Ovary (tissue), 9 donors: ENCODE data around the gene BANK1. TPM values are rescaled to one million over a fixed set of nuclear protein-coding genes. Genes with fewer than 3 reads are reported as not detected.

Experiments
- DNase-seq, 5 donors: peaks; one replicate each; pipeline ENCODE4 v3.0.0-alpha.2; 2019 to 2020
- H3K27ac ChIP-seq, 2 donors: fragments of 200-600 bp; one replicate each; pipeline versions ENCODE4 v1.5.1 to v1.8.0; 2019 to 2022
- H3K27me3 ChIP-seq: fragments of 200-600 bp; one replicate; pipeline ENCODE4 v1.8.0; 2022
- H3K36me3 ChIP-seq: fragments of 200-600 bp; sonication (generic); one replicate; pipeline ENCODE4 v1.5.1; 2019
- H3K4me1 ChIP-seq: one replicate; pipeline ENCODE4 v1.8.1; 2013; ENCODE audit warnings: mild to moderate bottlenecking, moderate library complexity; ENCODE audit not compliant: insufficient read depth
- H3K4me3 ChIP-seq: fragments of 200-600 bp; sonication (generic); one replicate; pipeline ENCODE4 v1.5.1; 2017
- H3K9me3 ChIP-seq, 2 donors: fragments of 200-600 bp in 1 of 2; sonication (generic) in 1 of 2; one replicate each; pipeline versions ENCODE4 v1.5.1 to v1.8.1; 2013 to 2019; ENCODE audit warnings: mild to moderate bottlenecking in 1 of 2, moderate library complexity in 1 of 2
- CTCF ChIP-seq, 3 donors: fragments of 450-650 bp in 2 of 3; fragments of 200-600 bp in 1 of 3; IDR thresholded peaks; one replicate each; pipeline versions ENCODE4 v1.5.1 to v1.8.0; 2016 to 2022; ENCODE audit warnings: antibody characterized with exemption in 3 of 3, mild to moderate bottlenecking in 1 of 3
- EP300 ChIP-seq: sonication (generic); formaldehyde crosslinking; IDR thresholded peaks from one replicate; pipeline ENCODE4 v1.6.1; 2017; ENCODE audit warnings: antibody characterized with exemption
- POLR2A ChIP-seq: fragments of 450-650 bp; IDR thresholded peaks from one replicate; pipeline ENCODE4 v1.6.1; 2017; ENCODE audit warnings: antibody characterized with exemption, mild to moderate bottlenecking, moderate library complexity
- WGBS, 3 donors: extraction: QIAGEN DNeasy Blood & Tissue Kit in 1 of 3; methylation state at CpG; one replicate each; pipeline versions ENCODE4 v1.1.5 to v1.1.7; 2013 to 2017; 5-methylcytosine and 5-hydroxymethylcytosine counted together
- intact Hi-C, 4 donors: fragments of 100-400 bp; cut with DNase I; formaldehyde crosslinking; loops; one replicate each; pipeline versions ENCODE4 v1.11.0 to v1.15.1; 2022 to 2023
- polyA plus RNA-seq, 2 donors: library from polyadenylated mRNA; stranded (reverse); fragments of 200-250 nt in 1 of 2; fragments of 350-450 nt in 1 of 2; fragmentation: Illumina TruSeq in 1 of 2; extraction: RNeasy Lipid Tissue Mini Kit (QIAGEN cat#74804) in 1 of 2; gene quantifications; one replicate each; pipeline ENCODE4 v1.2.3, GENCODE V29; 2013 to 2014
- total RNA-seq, 7 donors: library from RNA; depleted of rRNA in 2 of 7; stranded (reverse); fragments of >200 nt in 2 of 7; fragmentation: NEBNext Ultra II Directional in 3 of 7; extraction: Animal tissue kit (Norgen Biotek cat#: 25700) in 3 of 7; gene quantifications; one replicate each; pipeline versions ENCODE4 v1.1.0 to v1.2.4, GENCODE V29; 2016 to 2023
- donor health status: DM: no; HTN: no; CAD: no; lungs with moderate emphysema.
- donor health status: DM: no; HTN: no; CAD: no.
- donor health status: Bipolar disorder and iron deficiency.
- donor health status: DM: yes; HTN: yes; CAD: no.
- donor health status: DM: no; HTN: no; CAD: no.
- donor health status: DM: yes; HTN: yes; CAD: no.

Gene BANK1
- total and polyA plus RNA-seq, 9 donors, result 0.10 to 3.7 (median 0.36) TPM

GRCh38 chr4:101977076-101977475, 186.5 kb downstream of the BANK1 start:
- Histone ChIP-seq H3K4me3 (no peak overlapping the region), H3K27ac (no peak overlapping the region), H3K9me3 (no peaks in the 10 kb centered on the region), H3K27me3 (no peaks in the 10 kb centered on the region), H3K36me3 (no peaks in the 10 kb centered on the region), H3K4me1 (no peaks in the 10 kb centered on the region)
- intact Hi-C loops, result no loop called here
- no peak for DNase-seq
- no peak for TF ChIP-seq POLR2A
- no peak for TF ChIP-seq CTCF (IDR thresholded peaks at IDR 0.05)
- TF ChIP-seq EP300, result no peak
- WGBS, 3 donors, result 32 to 47% (median 44%) methylated on average over 2 of the region's 2 CpGs

GRCh38 chr4:101981756-101982155, 191.2 kb downstream of the BANK1 start:
- Histone ChIP-seq H3K27ac (no peak overlapping the region), H3K27me3 (no peaks in the 10 kb centered on the region), H3K4me1 (no peaks in the 10 kb centered on the region), H3K9me3 (no peaks in the 10 kb centered on the region), H3K36me3 (no peaks in the 10 kb centered on the region), H3K4me3 (no peak overlapping the region)
- WGBS, 3 donors, result 54 to 73% (median 66%) methylated on average over 1 of the region's 1 CpG
- no peak for DNase-seq
- intact Hi-C loops, result no loop called here
- TF ChIP-seq CTCF (IDR thresholded peaks at IDR 0.05) (no peak), POLR2A (no peak), EP300 (no peak)

- Histone ChIP-seq H3K4me3 (no peak overlapping the region), H3K27ac (no peak overlapping the region), H3K36me3 (no peaks in the 10 kb centered on the region), H3K4me1 (no peaks in the 10 kb centered on the region), H3K9me3 (no peaks in the 10 kb centered on the region), H3K27me3 (no peaks in the 10 kb centered on the region)
- no peak for DNase-seq
- TF ChIP-seq POLR2A, result no peak
- no peak for TF ChIP-seq CTCF (IDR thresholded peaks at IDR 0.05)
- TF ChIP-seq EP300, result no peak
- WGBS, 3 donors, result 78 to 87% (median 80%) methylated on average over 1 of the region's 1 CpG
- intact Hi-C loops, result no loop called here
These were observed 193.3 kb downstream of the BANK1 start for GRCh38 chr4:101983835-101984234.

- intact Hi-C loops, result no loop called here
- no peak for DNase-seq
- no peaks in the 10 kb centered on the region for H3K27me3 ChIP-seq
- H3K9me3 ChIP-seq, result no peaks in the 10 kb centered on the region
- TF ChIP-seq CTCF (IDR thresholded peaks at IDR 0.05) (no peak), POLR2A (no peak), EP300 (no peak)
- no peaks in the 10 kb centered on the region for H3K4me1 ChIP-seq
- no peak overlapping the region for H3K27ac ChIP-seq
- H3K36me3 ChIP-seq, result no peaks in the 10 kb centered on the region
- no peak overlapping the region for H3K4me3 ChIP-seq
- 62 to 77% (median 62%) methylated on average over 5 of the region's 5 CpGs for WGBS, 3 donors
These were observed 197.2 kb downstream of the BANK1 start for GRCh38 chr4:101987623-101988243.
